Amniotic epithelial cell (primary cell): ENCODE results near the gene DGKI.

ENCODE experiments used
- DNase-seq: peaks from one replicate; pipeline ENCODE4 v3.0.0-alpha.2; 2010; ENCODE audit warnings: low read depth

Gene DGKI

GRCh38 chr7:137685433-137686164 lies 161.2 kb downstream of the DGKI start:
- DNase-seq, result no peak

GRCh38 chr7:137684776-137685175 lies 162.0 kb downstream of the DGKI start:
- DNase-seq, result no peak

- DNase-seq, result no peak
Measured at GRCh38 chr7:137684316-137684715, 162.5 kb downstream of the DGKI start.

- DNase-seq, result peak; percentile 81
Measured at GRCh38 chr7:137682596-137682995, 164.2 kb downstream of the DGKI start.

GRCh38 chr7:137681657-137682562 lies 164.9 kb downstream of the DGKI start:
- DNase-seq, result peak; percentile 91

GRCh38 chr7:137674551-137675409 lies 172.0 kb downstream of the DGKI start:
- DNase-seq, result no peak

GRCh38 chr7:137674048-137674447 lies 172.7 kb downstream of the DGKI start:
- no peak for DNase-seq

GRCh38 chr7:137671920-137672319 lies 174.9 kb downstream of the DGKI start:
- DNase-seq, result no peak

GRCh38 chr7:137670222-137671064 lies 176.3 kb downstream of the DGKI start:
- peak; percentile 52 for DNase-seq

GRCh38 chr7:137669706-137670105 lies 177.1 kb downstream of the DGKI start:
- DNase-seq, result peak; percentile 51

- DNase-seq, result no peak
Measured at GRCh38 chr7:137668404-137668803, 178.4 kb downstream of the DGKI start.

- peak; percentile 95 for DNase-seq
Measured at GRCh38 chr7:137667633-137668387, 179.0 kb downstream of the DGKI start.

GRCh38 chr7:137664846-137665245 lies 181.9 kb downstream of the DGKI start:
- peak; percentile 53 for DNase-seq

- DNase-seq, result peak; percentile 47
Measured at GRCh38 chr7:137661634-137662033, 185.1 kb downstream of the DGKI start.

- DNase-seq, result peak; percentile 32
Measured at GRCh38 chr7:137658190-137658900, 188.4 kb downstream of the DGKI start.

GRCh38 chr7:137657476-137658189 lies 189.1 kb downstream of the DGKI start:
- no peak for DNase-seq

- DNase-seq, result no peak
Measured at GRCh38 chr7:137656850-137657232, 189.9 kb downstream of the DGKI start.

- peak; percentile 65 for DNase-seq
Measured at GRCh38 chr7:137656227-137656849, 190.4 kb downstream of the DGKI start.

GRCh38 chr7:137655804-137656203 lies 191.0 kb downstream of the DGKI start:
- no peak for DNase-seq
